NCI-H82 (cell line): ENCODE data around the gene DOLPP1.
A peak's percentile ranks its signal among the peaks of the same experiment; 100 is the strongest.

Experiments
- DNase-seq: peaks from one replicate; lab custom pipeline; 2025; lab: John Stamatoyannopoulos, UW

DOLPP1 gene

GRCh38 chr9:129139233-129139992, 58.5 kb downstream of the DOLPP1 start:
- DNase-seq = peak; percentile 90

- DNase-seq = peak; percentile 94
Observed at GRCh38 chr9:129139993-129140396, 59.1 kb downstream of the DOLPP1 start.
